GM19193 (cell line): ENCODE data around the gene TAX1BP1.

Source experiments
- POLR2A ChIP-seq: IDR thresholded peaks from 4 replicates; pipeline ENCODE4 v1.6.1; 2011; ENCODE audit not compliant: insufficient read depth, insufficient read length; ENCODE audit errors: extremely low read depth

Gene TAX1BP1

DNA sequence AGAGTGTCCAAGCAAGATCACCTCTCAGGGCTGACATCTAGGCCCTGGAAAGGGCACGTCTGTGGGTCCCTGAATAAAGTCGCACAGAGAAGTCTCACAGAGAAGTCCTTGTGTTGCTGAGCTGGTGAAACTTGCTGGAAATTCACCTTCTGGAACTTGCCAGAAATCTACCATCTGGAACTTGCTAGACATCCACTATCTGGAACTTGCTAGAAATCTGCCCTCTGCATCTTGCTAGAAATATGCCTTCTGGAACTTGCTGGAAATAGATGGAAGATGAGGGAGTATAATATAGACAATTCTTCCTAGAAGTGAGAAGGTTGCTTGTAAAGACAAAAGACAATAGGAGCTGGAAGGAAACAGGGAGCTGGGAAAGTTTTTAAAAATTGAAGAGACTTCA is 5.4 kb upstream of the TAX1BP1 start:
- TF ChIP-seq POLR2A: no peak

DNA sequence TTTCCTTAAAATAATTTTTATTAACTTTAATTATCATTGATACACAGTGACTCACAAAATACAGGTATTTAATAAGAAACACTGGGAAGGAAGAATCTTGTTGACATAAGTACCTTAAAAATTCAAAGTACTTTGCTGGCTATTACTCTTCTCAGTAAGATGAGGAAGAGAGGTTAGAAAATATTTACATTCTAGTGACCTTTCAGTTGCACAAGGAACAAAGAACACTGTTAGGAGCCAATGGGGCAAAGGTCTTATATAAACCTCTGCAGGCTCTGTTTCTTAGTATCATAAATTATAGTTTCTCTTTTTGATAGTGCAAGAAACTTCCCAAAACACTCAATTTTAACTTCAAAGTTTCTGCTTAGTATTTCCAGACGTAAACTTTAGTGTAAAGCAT is 4.8 kb upstream of the TAX1BP1 start:
- no peak for TF ChIP-seq POLR2A

DNA sequence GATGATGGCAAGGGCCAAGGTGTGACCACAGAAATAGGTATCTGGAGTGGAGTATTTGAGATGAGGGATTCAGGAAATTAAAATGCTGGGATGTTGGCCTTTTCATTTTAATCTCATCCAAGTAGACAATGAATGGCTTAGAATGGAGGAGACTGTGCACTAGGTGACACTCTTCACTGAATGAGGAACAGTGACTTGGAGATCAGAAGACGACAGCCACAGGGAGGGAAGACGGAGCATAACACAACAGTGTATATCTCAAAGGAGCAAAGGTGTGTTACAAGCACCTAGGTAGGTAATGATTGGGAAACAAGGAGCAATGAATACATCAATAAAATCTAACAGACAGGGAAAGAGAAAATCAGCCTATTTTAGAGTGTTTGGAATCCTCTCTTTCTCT is 4.1 kb upstream of the TAX1BP1 start:
- TF ChIP-seq POLR2A: no peak

GRCh38 chr7:27737178-27737577 is 2.8 kb upstream of the TAX1BP1 start:
- no peak for TF ChIP-seq POLR2A

DNA sequence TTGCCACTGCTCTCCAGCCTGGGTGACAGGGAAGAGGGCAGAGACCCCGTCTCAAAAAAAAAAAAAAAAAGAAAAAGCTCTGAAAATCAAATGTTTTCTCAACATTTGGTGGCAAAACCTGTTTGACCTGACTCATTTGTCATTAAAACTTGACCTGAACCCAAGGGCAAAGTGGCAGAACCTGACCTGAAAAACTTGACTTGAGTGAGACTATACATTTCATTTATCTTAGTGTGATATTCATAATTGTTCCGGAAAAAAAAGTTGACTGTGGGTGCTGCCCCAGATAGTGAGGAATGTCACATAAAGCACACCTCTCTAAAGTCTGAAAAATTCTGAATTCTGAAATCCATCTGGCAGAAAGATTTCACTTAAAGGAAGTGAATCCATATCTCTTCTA is 2.3 kb upstream of the TAX1BP1 start:
- TF ChIP-seq POLR2A: no peak

DNA sequence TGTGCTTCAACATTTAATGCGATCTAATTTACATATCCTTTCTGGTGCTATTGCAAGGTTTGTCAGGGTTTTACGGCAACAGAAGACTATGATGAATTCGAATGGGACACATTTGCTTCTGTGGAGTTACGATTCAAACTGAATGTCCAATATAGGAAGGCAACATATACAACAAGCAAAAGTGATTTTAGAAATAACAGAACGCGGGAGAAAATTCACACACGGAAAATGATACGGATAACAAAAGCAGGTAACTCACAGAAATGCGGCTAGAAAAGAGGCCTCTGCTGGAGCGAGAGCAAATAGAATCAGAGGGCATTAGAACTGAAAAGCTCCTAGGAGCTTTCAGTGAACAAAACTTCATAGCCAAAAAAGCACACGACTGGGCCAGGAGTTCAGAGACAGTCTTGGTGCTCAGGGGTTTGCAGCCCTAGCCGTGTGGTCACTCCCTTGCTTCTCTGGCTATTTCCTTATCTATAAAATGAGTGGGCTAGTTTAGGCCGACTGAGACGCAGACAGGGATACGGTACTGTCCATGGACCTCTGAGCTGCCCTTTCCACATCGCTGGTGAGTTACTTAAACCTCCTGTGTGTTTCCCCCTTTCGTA is 557 bp upstream of the TAX1BP1 start:
- TF ChIP-seq POLR2A: no peak

- TF ChIP-seq POLR2A: no peak
These were observed 606 bp downstream of the TAX1BP1 start for GRCh38 chr7:27740449-27741086.

- TF ChIP-seq POLR2A: no peak
These were observed 5.2 kb downstream of the TAX1BP1 start for GRCh38 chr7:27745064-27745583.

- no peak for TF ChIP-seq POLR2A
These were observed 6.5 kb downstream of the TAX1BP1 start for GRCh38 chr7:27746486-27746885.

DNA sequence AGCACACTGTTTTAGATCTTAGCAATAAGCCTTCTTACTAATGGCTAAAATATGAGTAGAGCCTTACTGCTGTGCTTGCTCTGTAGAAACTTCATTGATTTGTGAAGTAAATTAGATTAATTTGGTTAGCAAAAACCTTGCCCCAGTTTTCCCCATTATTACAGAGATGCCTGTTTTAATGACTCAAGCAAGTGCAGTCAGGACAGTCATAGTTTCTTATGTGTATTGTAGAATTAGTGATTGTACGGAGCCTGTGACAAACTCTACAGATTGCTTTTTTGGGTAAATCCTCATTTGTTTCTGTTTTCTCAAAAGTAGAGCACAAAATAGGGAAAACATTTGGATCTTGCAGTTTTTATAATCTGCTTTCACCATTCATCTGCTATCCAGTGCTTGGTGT is 7.0 kb downstream of the TAX1BP1 start:
- TF ChIP-seq POLR2A: no peak

- no peak for TF ChIP-seq POLR2A
These were observed 7.8 kb downstream of the TAX1BP1 start for GRCh38 chr7:27747589-27748368.

- TF ChIP-seq POLR2A: no peak
These were observed 10.4 kb downstream of the TAX1BP1 start for GRCh38 chr7:27750316-27750715.

DNA sequence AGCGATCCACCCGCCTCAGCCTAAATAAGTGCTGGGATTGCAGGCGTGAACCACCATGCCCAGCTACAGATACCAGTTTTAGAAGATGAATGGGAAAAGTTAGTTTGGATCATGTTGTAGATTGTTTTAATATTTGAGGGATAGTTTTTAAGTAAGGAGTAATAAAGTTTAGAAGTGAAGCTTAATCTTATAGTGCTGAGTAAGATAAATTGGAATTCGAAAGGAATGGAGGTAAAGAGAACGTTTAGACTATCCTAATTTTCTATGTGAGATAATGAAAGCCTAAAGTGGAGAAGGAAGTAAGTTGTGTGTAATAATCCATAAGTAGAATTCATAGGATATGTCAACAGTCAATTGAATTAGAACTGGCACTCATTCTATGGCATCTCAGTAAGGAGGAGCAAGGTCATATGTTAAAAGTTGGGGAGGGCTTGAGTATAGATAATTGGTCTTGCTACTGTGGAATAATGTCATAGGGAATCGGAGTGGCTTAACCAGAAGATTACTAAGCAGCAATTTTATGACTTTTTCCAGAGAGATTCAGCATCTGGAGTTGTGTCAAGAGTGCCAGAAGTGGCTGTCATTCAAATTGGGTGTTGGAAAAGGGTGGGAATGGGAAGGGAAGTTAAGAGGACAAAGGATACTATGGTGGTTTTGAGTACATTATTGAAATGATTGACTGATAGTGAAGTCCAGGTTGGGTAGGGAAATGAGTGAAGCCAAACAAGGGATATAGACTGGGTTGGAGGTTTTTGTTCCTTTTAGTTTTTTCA is 12.1 kb downstream of the TAX1BP1 start:
- TF ChIP-seq POLR2A: no peak

DNA sequence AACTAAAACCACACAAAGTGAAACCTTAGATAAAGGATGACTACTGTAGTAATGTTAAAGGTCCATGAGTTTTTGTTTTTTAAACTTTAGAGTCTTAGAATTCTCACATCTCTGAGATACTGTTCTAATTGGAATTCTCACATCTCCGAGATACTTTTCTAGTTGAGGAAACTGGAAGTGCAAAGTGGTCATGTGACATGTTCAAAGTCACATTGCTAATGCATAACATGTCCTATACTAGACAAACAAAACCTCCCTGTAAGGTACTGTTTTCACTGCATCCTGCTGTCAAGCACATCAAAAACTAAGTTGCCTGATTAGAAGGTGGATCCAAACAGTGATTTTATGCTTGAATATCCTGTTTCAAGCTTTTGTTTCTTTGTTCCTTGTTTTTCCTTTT is 13.9 kb downstream of the TAX1BP1 start:
- no peak for TF ChIP-seq POLR2A

DNA sequence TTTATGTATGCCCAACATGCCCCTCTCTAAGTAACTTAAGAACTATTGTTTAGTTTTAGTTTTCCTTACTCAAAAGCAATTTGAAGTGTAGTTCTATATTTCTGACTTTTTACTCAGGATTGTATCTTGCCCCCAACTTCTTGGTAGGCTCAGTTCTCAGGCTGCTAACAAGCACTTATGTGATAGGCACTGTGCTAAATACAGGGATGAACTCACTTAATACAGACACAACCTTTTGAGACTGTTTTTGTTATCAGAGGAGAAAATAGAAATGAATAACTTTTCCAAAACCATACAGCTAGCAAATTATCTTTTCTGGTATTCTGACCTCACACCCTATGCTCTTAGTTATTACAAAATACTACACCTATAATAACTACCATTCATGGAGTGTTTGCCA is 16.3 kb downstream of the TAX1BP1 start:
- no peak for TF ChIP-seq POLR2A
